Transverse colon (tissue), 4 donors: ENCODE measurements around the gene PPP6R2. TPM values are rescaled to one million over a fixed set of nuclear protein-coding genes. Genes with fewer than 3 reads are reported as not detected.

Experiments
- DNase-seq: peaks from one replicate; pipeline ENCODE4 v3.0.0-alpha.2; 2019
- H3K27ac ChIP-seq, 4 donors: fragments of 200-600 bp; sonication (generic); 2 replicates each; pipeline ENCODE4 v1.5.1; 2016 to 2018; ENCODE audit warnings: inconsistent platforms in 4 of 4
- H3K27me3 ChIP-seq: fragments of 200-600 bp; sonication (generic); 2 replicates; pipeline ENCODE4 v1.5.1; 2017; ENCODE audit warnings: inconsistent platforms
- H3K36me3 ChIP-seq, 4 donors: fragments of 200-600 bp; sonication (generic); 2 replicates each; pipeline ENCODE4 v1.5.1; 2017 to 2019; ENCODE audit warnings: inconsistent platforms in 4 of 4
- H3K4me1 ChIP-seq, 4 donors: fragments of 200-600 bp; sonication (generic); 2 replicates each; pipeline ENCODE4 v1.5.1; 2017 to 2020; ENCODE audit warnings: inconsistent platforms in 4 of 4
- H3K4me3 ChIP-seq, 4 donors: fragments of 200-600 bp; sonication (generic); 1 replicate in 1 of 4; 2 replicates in 3 of 4; pipeline versions ENCODE4 v1.5.1 to v1.6.1; 2017 to 2019; ENCODE audit warnings: inconsistent platforms in 4 of 4
- H3K9me3 ChIP-seq, 2 donors: fragments of 200-600 bp; sonication (generic); 2 replicates each; pipeline ENCODE4 v1.5.1; 2017 to 2019; ENCODE audit warnings: inconsistent platforms in 2 of 2
- CTCF ChIP-seq, 5 experiments: fragments of 200-600 bp in 3 of 5; fragments of 450-650 bp in 2 of 5; sonication (generic) in 3 of 5; IDR thresholded peaks; 1 replicate in 2 of 5; 2 replicates in 3 of 5; pipeline ENCODE4 v1.5.1; 2016 to 2017; ENCODE audit warnings: antibody characterized with exemption in 5 of 5, inconsistent platforms in 3 of 5, mild to moderate bottlenecking in 2 of 5, moderate library complexity in 1 of 5
- EP300 ChIP-seq: sonication (generic); formaldehyde crosslinking; IDR thresholded peaks from one replicate; pipeline ENCODE4 v1.6.1; 2017; ENCODE audit warnings: antibody characterized with exemption, low read depth
- POLR2A ChIP-seq: fragments of 450-650 bp; IDR thresholded peaks from one replicate; pipeline ENCODE4 v1.6.1; 2016; ENCODE audit warnings: antibody characterized with exemption, mild to moderate bottlenecking, moderate library complexity
- POLR2AphosphoS5 ChIP-seq, 3 donors: sonication (generic); formaldehyde crosslinking; IDR thresholded peaks; one replicate each; pipeline ENCODE4 v1.6.1; 2016; ENCODE audit warnings: antibody characterized with exemption in 3 of 3
- WGBS, 2 donors: methylation state at CpG; one replicate each; pipeline ENCODE4 v1.1.5; 2018; ENCODE audit warnings: low coverage in 1 of 2; 5-methylcytosine and 5-hydroxymethylcytosine counted together
- in situ Hi-C, 4 donors: fragments of 200-750 bp; cut with MboI; loops; one replicate each; pipeline versions ENCODE4 v1.15.0 to v1.15.1; 2017; ENCODE audit warnings: low sequenced_read_pairs in 3 of 4, low pct_ligation_motif_present in 1 of 4, low pct_unique_long_range_greater_than_20kb in 1 of 4
- intact Hi-C: fragments of 100-400 bp; cut with DNase I; formaldehyde crosslinking; loops from one replicate; pipeline ENCODE4 v1.15.1; 2023; ENCODE audit warnings: low total_unique reads
- total RNA-seq, 4 donors: library from RNA; depleted of rRNA; stranded (reverse); fragments of >200 nt; gene quantifications; one replicate each; pipeline ENCODE4 v1.1.0, GENCODE V29; 2016

PPP6R2 gene
- total RNA-seq, 4 donors from 2014 or later = 62.1 to 151 (median 77.8) TPM

GRCh38 chr22:50487290-50488005 is 144.3 kb downstream of the PPP6R2 start:
- H3K27ac ChIP-seq = no peak overlapping the region
- WGBS, 2 donors = 84% methylated on average over 23 of the region's 23 CpGs; no CpG with 5 or more reads in 1 of the 2 donors
- no peaks in the 10 kb centered on the region for H3K9me3 ChIP-seq
- in situ Hi-C loops (no loop called here), intact Hi-C loops (no loop called here)
- no peak overlapping the region for H3K4me3 ChIP-seq
- H3K4me1 ChIP-seq = peaks cover 5 to 12% (median 10%) of the 10 kb centered on the region in 4 donors
- peaks cover 7% of the 10 kb centered on the region for H3K27me3 ChIP-seq
- H3K36me3 ChIP-seq = no peaks in the 10 kb centered on the region
- no peak for DNase-seq
- no peak for TF ChIP-seq POLR2A
- TF ChIP-seq POLR2AphosphoS5 (IDR thresholded peaks at IDR 0.05) = no peak
- no peak for TF ChIP-seq CTCF (IDR thresholded peaks at IDR 0.05)
- no peak for TF ChIP-seq EP300

GRCh38 chr22:50488006-50488677 is 145.0 kb downstream of the PPP6R2 start:
- Histone ChIP-seq H3K27me3 (peaks cover under 1% of the 10 kb centered on the region), H3K27ac (no peak overlapping the region), H3K9me3 (no peaks in the 10 kb centered on the region), H3K4me1 (peaks cover 5 to 12% (median 10%) of the 10 kb centered on the region in 4 donors), H3K36me3 (no peaks in the 10 kb centered on the region), H3K4me3 (no peak overlapping the region)
- intact Hi-C loops = no loop called here
- WGBS, 2 donors = 88% methylated on average over 10 of the region's 18 CpGs; no CpG with 5 or more reads in 1 of the 2 donors
- no peak for DNase-seq
- in situ Hi-C loops = no loop called here
- TF ChIP-seq POLR2A (no peak), POLR2AphosphoS5 (IDR thresholded peaks at IDR 0.05) (no peak), EP300 (no peak), CTCF (IDR thresholded peaks at IDR 0.05) (no peak)

GRCh38 chr22:50488886-50489285 is 145.8 kb downstream of the PPP6R2 start:
- Histone ChIP-seq H3K27me3 (no peaks in the 10 kb centered on the region), H3K4me1 (peaks cover 5 to 10% (median 8%) of the 10 kb centered on the region in 4 donors), H3K4me3 (no peak overlapping the region), H3K9me3 (no peaks in the 10 kb centered on the region), H3K27ac (no peak overlapping the region), H3K36me3 (no peaks in the 10 kb centered on the region)
- TF ChIP-seq CTCF (IDR thresholded peaks at IDR 0.05) (no peak), POLR2AphosphoS5 (IDR thresholded peaks at IDR 0.05) (no peak), EP300 (no peak), POLR2A (no peak)
- WGBS, 2 donors = 83 to 84% methylated on average over 12 to 19 of the region's 19 CpGs
- intact Hi-C loops (no loop called here), in situ Hi-C loops (no loop called here)
- no peak for DNase-seq

GRCh38 chr22:50489363-50490243 is 146.5 kb downstream of the PPP6R2 start:
- no peaks in the 10 kb centered on the region for H3K27me3 ChIP-seq
- H3K4me1 ChIP-seq = peaks cover 0 to 3% (median 1%) of the 10 kb centered on the region in 4 donors
- H3K27ac ChIP-seq = no peak overlapping the region
- no peak overlapping the region for H3K4me3 ChIP-seq
- TF ChIP-seq POLR2AphosphoS5 (IDR thresholded peaks at IDR 0.05) (no peak), POLR2A (no peak), CTCF (IDR thresholded peaks at IDR 0.05) (no peak)
- intact Hi-C loops = no loop called here
- no peak for DNase-seq
- no peaks in the 10 kb centered on the region for H3K9me3 ChIP-seq
- no peaks in the 10 kb centered on the region for H3K36me3 ChIP-seq
- 80% methylated on average over 26 of the region's 31 CpGs; no CpG with 5 or more reads in 1 of the 2 donors for WGBS, 2 donors
- in situ Hi-C loops = loop anchor here in 1 of 4 donors (10.0 kb wide), 1 partner anchor 225 kb away; the partner anchor contains the start of gene MAPK12
